Skin of body (tissue), 2 donors: ENCODE data around the gene CACNA1S. TPM values are rescaled to one million over a fixed set of nuclear protein-coding genes. Genes with fewer than 3 reads are reported as not detected.
A peak's percentile ranks its signal among the peaks of the same experiment; 100 is the strongest.

ENCODE experiments used
- DNase-seq: peaks from one replicate; lab custom pipeline; 2025; lab: John Stamatoyannopoulos, UW
- total RNA-seq: library from RNA; depleted of rRNA; stranded (reverse); fragments of >200 nt; gene quantifications from one replicate; pipeline ENCODE4 v1.2.3, GENCODE V29; 2014

Gene CACNA1S
- total RNA-seq, 1 donor from 2014 or later = 5.3 TPM

- DNase-seq = no peak
Measured at GRCh38 chr1:201034671-201035070, 77.6 kb downstream of the CACNA1S start.

GRCh38 chr1:201032408-201032807, 79.8 kb downstream of the CACNA1S start:
- no peak for DNase-seq

GRCh38 chr1:201028461-201028889, 83.8 kb downstream of the CACNA1S start:
- DNase-seq = no peak

- no peak for DNase-seq
Measured at GRCh38 chr1:201026836-201027235, 85.4 kb downstream of the CACNA1S start.

GRCh38 chr1:201026234-201026633, 86.0 kb downstream of the CACNA1S start:
- no peak for DNase-seq

GRCh38 chr1:201025571-201026002, 86.6 kb downstream of the CACNA1S start:
- no peak for DNase-seq

GRCh38 chr1:201024625-201024998, 87.6 kb downstream of the CACNA1S start:
- no peak for DNase-seq

- DNase-seq = no peak
Measured at GRCh38 chr1:201023920-201024624, 88.2 kb downstream of the CACNA1S start.

- DNase-seq = peak; percentile 22
Measured at GRCh38 chr1:201023517-201023902, 88.7 kb downstream of the CACNA1S start, which contains the start of gene KIF21B. Gene KIF21B, minus strand, starts transcription at chr1:201023714. Its CDS starts 331 bp downstream, at chr1:201023383.

GRCh38 chr1:201022820-201023516, 89.3 kb downstream of the CACNA1S start:
- DNase-seq = no peak

GRCh38 chr1:201022493-201022819, 89.8 kb downstream of the CACNA1S start:
- DNase-seq = no peak

- DNase-seq = no peak
Measured at GRCh38 chr1:201021630-201022492, 90.4 kb downstream of the CACNA1S start.

GRCh38 chr1:201020721-201021629, 91.3 kb downstream of the CACNA1S start:
- no peak for DNase-seq

- DNase-seq = no peak
Measured at GRCh38 chr1:201020040-201020591, 92.1 kb downstream of the CACNA1S start.

- no peak for DNase-seq
Measured at GRCh38 chr1:201019321-201019977, 92.8 kb downstream of the CACNA1S start.

GRCh38 chr1:201017828-201018163, 94.4 kb downstream of the CACNA1S start:
- DNase-seq = no peak

- no peak for DNase-seq
Measured at GRCh38 chr1:201016943-201017827, 95.0 kb downstream of the CACNA1S start.

- peak; percentile 13 for DNase-seq
Measured at GRCh38 chr1:201016211-201016651, 96.0 kb downstream of the CACNA1S start.

GRCh38 chr1:201015551-201016091, 96.6 kb downstream of the CACNA1S start:
- DNase-seq = no peak
